Measurements from ENCODE around the gene NF2.

NF2 gene

DNA sequence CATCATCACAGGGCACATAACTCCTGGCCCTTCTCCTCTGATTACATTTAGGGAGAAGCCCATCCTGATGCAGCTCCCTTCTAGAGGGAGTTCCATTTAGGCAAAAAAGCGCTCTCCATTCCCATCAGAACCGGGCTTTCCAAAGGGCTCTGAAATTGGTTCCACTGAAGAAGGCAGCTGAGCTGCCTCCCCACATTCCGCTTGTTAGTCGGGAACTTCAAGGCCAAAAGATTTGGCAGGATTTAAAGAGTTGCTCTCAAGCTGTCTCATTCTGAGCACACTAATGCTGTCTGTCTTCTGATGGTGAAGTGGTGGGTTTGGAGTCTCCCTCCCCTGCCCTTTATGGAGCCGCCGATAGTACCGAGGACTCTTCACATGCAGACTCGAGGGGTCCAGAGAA is 89.7 kb downstream of the NF2 start:
- DNase-seq (ENCODE audit: low read depth, low spot score): no peak
- no peak overlapping the region for H3K4me3 ChIP-seq (ENCODE audit: low read length)

- no peak for DNase-seq (ENCODE audit: low read depth, low spot score)
- no peak overlapping the region for H3K4me3 ChIP-seq (ENCODE audit: low read length)
Measured at GRCh38 chr22:29693671-29694070, 90.2 kb downstream of the NF2 start.

DNA sequence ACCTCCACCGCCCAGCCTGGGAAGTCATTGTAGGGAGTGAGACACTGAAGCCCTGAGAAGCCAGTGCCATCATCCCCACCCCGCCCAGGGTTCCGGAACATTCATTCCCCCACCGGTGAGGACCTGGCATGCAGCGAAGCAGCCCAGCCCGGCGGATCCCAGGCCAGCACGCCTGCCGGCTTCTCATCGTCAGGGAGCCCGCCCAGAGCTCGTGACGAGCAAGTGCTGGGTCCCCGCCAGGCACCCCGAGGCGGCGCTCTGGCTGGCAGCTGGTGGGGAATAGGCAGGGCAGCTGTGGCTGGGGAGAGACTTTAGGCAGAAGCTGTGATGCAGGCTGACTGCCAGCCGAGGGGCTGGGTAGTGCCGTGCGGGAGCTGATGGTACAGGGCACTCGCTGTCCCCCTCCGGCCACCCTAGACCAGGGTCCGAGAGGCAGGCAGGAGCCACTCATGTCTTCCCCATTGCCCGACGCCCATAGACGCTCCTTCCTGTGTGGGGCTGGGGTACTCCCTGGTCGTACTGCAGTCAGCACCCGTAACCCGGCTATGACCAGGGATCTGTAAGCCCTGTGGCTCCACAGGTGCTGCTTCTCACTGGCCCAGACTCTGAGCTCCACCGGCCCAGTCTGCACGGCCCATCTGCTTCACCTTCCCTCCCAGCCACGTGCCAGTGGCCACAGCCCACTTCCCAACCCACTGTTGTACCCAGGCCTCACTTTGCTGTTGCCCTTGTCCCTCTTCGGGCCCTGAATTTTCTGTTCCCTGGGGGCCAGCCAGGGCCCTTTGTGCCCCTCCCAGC is 91.9 kb downstream of the NF2 start:
- H3K4me3 ChIP-seq (ENCODE audit: low read length): no peak overlapping the region
- no peak for DNase-seq (ENCODE audit: low read depth, low spot score)

DNA sequence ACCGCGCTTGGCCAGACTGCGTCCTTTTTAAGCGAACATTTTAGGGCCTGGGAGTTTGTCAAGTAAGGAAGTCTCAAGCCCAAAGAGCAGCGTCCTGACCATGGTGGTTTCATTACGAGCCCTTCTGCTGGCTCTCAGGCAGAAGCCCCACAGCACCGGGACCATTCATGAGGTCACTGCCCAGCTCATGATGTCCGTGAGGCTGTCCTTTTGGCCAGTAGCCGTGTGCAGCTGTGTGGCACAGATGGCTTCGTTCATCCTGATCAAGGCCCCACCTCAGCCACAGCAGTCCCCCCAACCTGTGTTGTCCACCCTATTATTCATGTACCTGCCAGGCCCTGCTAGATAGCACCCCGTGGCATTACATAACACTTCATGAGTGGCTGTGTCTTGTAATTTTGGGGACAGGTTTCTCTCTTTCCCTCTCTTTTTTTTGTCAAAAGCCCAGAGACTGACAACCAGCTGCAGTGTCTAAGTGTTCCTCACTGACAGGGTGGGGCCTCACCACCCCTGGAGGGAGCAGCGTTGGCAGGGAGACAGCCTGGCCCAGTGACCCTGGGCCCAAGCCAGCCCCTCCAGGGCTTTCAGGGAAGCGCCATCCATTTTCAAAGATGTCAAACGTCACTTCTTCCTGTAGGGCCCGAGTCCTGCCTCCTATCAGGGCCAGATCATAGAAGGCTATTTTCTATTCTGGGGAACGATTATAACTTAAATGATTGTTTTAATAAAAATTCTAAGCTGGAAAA is 94.6 kb downstream of the NF2 start:
- no peak for DNase-seq (ENCODE audit: low read depth, low spot score)
- no peak overlapping the region for H3K4me3 ChIP-seq (ENCODE audit: low read length)

- DNase-seq (ENCODE audit: low read depth, low spot score): no peak
Measured at GRCh38 chr22:29700206-29700899, 96.9 kb downstream of the NF2 start.

GRCh38 chr22:29700900-29701154 is 97.4 kb downstream of the NF2 start:
- no peak for DNase-seq (ENCODE audit: low read depth, low spot score)
- no peak overlapping the region for H3K4me3 ChIP-seq (ENCODE audit: low read length)

More at GRCh38 chr22:29700206-29700899, 96.9 kb downstream of the NF2 start:
- H3K4me3 ChIP-seq (ENCODE audit: low read length): no peak overlapping the region

DNA sequence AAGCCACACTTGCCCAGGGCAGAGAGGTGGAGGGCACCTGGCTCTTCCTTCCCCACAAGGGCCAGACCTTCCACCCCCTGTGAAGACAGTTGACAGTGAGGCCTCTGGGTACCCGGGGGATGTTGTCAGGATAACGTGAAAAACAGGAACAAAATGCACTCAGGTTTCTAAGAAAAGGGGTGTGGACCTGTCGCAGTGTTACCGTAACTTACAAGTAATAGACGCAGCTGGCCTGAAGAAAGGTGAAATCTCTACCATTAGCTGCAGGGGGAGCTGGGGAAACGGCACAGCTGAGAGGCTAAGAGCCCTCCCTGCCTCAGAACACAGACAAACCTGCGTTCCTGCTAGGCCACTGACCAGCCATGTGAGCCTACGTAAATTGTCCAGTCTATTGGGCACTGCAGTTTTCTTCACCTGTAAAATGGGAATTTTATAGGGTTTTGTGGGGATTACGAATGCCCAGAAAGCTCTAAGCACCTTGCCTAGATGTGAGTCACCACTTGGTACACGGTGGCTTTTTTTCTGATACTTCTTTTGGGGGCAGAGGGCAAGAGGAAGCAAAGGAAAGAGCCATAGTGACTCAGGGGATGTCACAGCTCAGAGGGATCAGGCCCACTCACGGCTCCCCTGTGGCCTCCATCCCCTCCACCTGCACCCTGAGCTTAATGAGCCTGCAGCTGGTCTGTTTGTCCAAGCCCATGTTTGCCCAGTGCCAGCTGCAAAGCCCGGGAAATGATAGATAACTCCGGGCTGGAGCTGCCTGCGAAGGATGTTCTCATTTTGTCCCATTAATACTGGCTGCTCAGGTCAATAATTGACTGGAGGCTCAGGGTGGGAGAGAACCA is 97.9 kb downstream of the NF2 start:
- no peak overlapping the region for H3K4me3 ChIP-seq (ENCODE audit: low read length)
- no peak for DNase-seq (ENCODE audit: low read depth, low spot score)

GRCh38 chr22:29702000-29702930 is 98.8 kb downstream of the NF2 start:
- no peak overlapping the region for H3K4me3 ChIP-seq (ENCODE audit: low read length)
- DNase-seq (ENCODE audit: low read depth, low spot score): no peak

- H3K4me3 ChIP-seq (ENCODE audit: low read length): no peak overlapping the region
Measured at GRCh38 chr22:29702931-29703501, 99.6 kb downstream of the NF2 start.

GRCh38 chr22:29703569-29704195 is 100.2 kb downstream of the NF2 start:
- no peak for DNase-seq (ENCODE audit: low read depth, low spot score)
- H3K4me3 ChIP-seq (ENCODE audit: low read length): no peak overlapping the region

More at GRCh38 chr22:29702931-29703501, 99.6 kb downstream of the NF2 start:
- DNase-seq (ENCODE audit: low read depth, low spot score): no peak

GRCh38 chr22:29704528-29705285 is 101.3 kb downstream of the NF2 start:
- no peak for DNase-seq (ENCODE audit: low read depth, low spot score)
- H3K4me3 ChIP-seq (ENCODE audit: low read length): no peak overlapping the region

- H3K4me3 ChIP-seq (ENCODE audit: low read length): no peak overlapping the region
- DNase-seq (ENCODE audit: low read depth, low spot score): no peak
Measured at GRCh38 chr22:29705651-29706050, 102.2 kb downstream of the NF2 start.

- H3K4me3 ChIP-seq (ENCODE audit: low read length): no peak overlapping the region
- no peak for DNase-seq (ENCODE audit: low read depth, low spot score)
Measured at GRCh38 chr22:29706486-29706885, 103.1 kb downstream of the NF2 start.

DNA sequence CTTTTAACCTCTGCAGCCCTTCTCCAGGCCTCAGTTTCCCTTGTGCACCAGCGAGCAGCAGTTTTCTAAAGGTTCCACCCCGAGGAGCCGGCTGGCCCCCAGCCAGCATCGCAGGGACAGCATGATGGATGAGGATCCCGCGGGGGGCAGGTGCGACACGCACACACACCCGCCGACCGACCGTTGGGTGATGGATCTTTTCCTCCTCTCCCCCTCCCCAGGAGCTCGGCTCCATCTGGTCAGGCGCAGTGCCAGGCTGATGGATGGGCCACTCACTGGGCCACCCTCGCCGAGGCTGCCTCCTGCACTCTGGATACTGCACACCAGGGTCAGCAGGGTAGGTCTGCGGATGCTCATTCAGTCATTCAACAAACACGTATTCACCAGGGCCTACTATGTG is 103.6 kb downstream of the NF2 start:
- no peak overlapping the region for H3K4me3 ChIP-seq (ENCODE audit: low read length)
- no peak for DNase-seq (ENCODE audit: low read depth, low spot score)

GRCh38 chr22:29707471-29707870 is 104.0 kb downstream of the NF2 start:
- no peak for DNase-seq (ENCODE audit: low read depth, low spot score)
- no peak overlapping the region for H3K4me3 ChIP-seq (ENCODE audit: low read length)

- no peak for DNase-seq (ENCODE audit: low read depth, low spot score)
- H3K4me3 ChIP-seq (ENCODE audit: low read length): no peak overlapping the region
Measured at GRCh38 chr22:29710193-29710592, 106.8 kb downstream of the NF2 start.

All from Jurkat, Clone E6-1 (cell line).